HepG2 (cell line): ENCODE data around the gene NRGN. TPM values are rescaled to one million over a fixed set of nuclear protein-coding genes. Genes with fewer than 3 reads are reported as not detected.

Source experiments
- HNRNPLL ChIP-seq: fragments of 200-400 bp; formaldehyde crosslinking; IDR thresholded peaks from 2 replicates; pipeline ENCODE4 v1.6.1; 2017; ENCODE audit warnings: mild to moderate bottlenecking, low read depth, low read length; ENCODE audit not compliant: poor library complexity, severe bottlenecking
- MTA1 ChIP-seq: sonication (generic); formaldehyde crosslinking; IDR thresholded peaks from 2 replicates; pipeline ENCODE4 v1.4.0; 2020; ENCODE audit warnings: missing genetic modification reagents, mild to moderate bottlenecking, borderline replicate concordance
- polyA plus RNA-seq, 8 experiments: library from polyadenylated mRNA; depleted of rRNA in 3 of 8; stranded (reverse) in 7 of 8; unstranded in 1 of 8; fragments of >200 nt; fragmentation: Illumina TruSeq in 4 of 8; extraction: Trizol in 4 of 8; gene quantifications; 2 replicates each; pipeline versions ENCODE4 v1.2.1 to v1.2.3, GENCODE V29; 2011 to 2016; ENCODE audit warnings: low read depth in 4 of 8, missing spikeins in 1 of 8, mixed read lengths in 1 of 8; ENCODE audit not compliant: insufficient read depth in 1 of 8
- total RNA-seq, 5 experiments: library from RNA; depleted of rRNA; stranded (reverse); fragments of >200 nt; fragmentation: Illumina TruSeq; extraction: Trizol; gene quantifications; 2 replicates each; pipeline ENCODE4 v1.2.3, GENCODE V29; 2016; ENCODE audit warnings: low read depth in 1 of 5
- TF ChIP-seq, protein P1 (sequence below): sonication (generic); formaldehyde crosslinking; IDR thresholded peaks from 2 replicates; pipeline ENCODE4 v1.5.1; 2020; ENCODE audit warnings: mild to moderate bottlenecking, missing genetic modification reagents
- TF ChIP-seq, protein P2 (sequence below): sonication (generic); formaldehyde crosslinking; IDR thresholded peaks from 2 replicates; pipeline ENCODE4 v1.4.0; 2020; ENCODE audit warnings: missing genetic modification reagents
- TF ChIP-seq, protein P3 (sequence below): sonication (generic); formaldehyde crosslinking; IDR thresholded peaks from 2 replicates; pipeline ENCODE4 v1.4.0; 2020; ENCODE audit warnings: missing genetic modification reagents, borderline replicate concordance

Gene NRGN
- total and polyA plus RNA-seq, 2 of the 13 experiments (the other 11 are each of a cell fraction or from before 2014, with no cell fraction given), result 0.22 TPM; not detected in 1

DNA sequence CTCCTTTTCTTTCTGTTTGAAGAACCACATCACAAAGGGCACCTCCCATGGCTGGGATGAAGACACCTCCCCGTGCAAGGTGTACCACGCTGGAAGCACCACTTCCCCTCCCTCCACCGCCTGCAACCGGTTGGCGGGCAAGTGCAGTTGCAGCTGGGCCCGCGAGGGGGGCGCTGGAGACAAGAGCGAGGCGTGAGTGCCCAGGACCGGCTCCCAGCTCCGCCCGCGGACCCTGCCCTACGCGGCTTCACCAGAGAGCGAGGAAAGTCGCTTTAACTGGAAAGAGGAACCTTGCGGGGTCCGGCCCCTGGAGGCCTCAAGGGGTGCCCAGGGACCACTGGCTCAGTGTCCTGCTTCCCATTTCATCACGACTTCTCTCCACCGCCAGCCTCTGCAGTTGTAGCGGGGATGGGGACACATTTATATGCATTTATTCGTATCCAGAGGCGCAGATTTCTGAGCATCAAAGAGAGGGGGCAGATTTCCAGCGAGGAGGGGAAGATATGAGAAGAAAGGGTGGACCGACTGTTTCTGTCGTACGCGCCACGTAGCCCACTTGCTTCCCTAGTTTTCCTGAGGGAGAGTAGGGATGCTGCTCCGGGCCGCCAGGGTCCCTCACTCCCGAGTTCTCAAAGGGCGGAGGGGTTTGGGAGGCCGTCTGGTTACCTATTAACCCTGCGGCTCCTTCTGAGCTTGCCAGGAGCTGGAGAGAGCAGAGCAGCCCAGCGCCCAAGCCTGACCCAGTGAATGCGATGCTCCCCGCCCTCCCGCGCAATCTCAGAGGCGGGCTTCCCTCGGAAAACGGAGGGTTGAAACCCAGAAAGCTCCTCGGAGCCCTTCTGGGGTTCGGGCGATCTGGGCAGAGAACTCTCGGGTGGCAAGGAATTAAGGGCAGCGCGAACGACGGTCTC lies 18.9 kb downstream of the NRGN start (continued):
- TF ChIP-seq, protein P1, sequence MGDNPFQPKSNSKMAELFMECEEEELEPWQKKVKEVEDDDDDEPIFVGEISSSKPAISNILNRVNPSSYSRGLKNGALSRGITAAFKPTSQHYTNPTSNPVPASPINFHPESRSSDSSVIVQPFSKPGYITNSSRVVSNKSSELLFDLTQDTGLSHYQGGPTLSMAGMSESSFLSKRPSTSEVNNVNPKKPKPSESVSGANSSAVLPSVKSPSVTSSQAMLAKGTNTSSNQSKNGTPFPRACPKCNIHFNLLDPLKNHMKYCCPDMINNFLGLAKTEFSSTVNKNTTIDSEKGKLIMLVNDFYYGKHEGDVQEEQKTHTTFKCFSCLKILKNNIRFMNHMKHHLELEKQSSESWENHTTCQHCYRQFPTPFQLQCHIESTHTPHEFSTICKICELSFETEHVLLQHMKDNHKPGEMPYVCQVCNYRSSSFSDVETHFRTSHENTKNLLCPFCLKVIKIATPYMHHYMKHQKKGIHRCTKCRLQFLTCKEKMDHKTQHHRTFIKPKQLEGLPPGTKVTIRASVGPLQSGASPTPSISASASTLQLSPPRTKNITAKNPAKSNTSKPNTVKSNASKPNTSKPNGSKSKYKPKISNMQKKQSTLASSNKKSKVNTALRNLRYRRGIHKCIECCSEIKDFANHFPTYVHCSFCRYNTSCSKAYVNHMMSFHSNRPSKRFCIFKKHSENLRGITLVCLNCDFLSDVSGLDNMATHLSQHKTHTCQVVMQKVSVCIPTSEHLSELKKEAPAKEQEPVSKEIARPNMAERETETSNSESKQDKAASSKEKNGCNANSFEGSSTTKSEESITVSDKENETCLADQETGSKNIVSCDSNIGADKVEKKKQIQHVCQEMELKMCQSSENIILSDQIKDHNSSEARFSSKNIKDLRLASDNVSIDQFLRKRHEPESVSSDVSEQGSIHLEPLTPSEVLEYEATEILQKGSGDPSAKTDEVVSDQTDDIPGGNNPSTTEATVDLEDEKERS, result no peak
- TF ChIP-seq, protein P2, sequence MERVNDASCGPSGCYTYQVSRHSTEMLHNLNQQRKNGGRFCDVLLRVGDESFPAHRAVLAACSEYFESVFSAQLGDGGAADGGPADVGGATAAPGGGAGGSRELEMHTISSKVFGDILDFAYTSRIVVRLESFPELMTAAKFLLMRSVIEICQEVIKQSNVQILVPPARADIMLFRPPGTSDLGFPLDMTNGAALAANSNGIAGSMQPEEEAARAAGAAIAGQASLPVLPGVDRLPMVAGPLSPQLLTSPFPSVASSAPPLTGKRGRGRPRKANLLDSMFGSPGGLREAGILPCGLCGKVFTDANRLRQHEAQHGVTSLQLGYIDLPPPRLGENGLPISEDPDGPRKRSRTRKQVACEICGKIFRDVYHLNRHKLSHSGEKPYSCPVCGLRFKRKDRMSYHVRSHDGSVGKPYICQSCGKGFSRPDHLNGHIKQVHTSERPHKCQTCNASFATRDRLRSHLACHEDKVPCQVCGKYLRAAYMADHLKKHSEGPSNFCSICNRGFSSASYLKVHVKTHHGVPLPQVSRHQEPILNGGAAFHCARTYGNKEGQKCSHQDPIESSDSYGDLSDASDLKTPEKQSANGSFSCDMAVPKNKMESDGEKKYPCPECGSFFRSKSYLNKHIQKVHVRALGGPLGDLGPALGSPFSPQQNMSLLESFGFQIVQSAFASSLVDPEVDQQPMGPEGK (CRISPR knock-in tag), result peak; percentile 55; the same call in 1 of the 2 replicates
- TF ChIP-seq MTA1 (peak; percentile 57; the same call in 1 of the 2 replicates), HNRNPLL (peak; percentile 78)
- TF ChIP-seq, protein P3, sequence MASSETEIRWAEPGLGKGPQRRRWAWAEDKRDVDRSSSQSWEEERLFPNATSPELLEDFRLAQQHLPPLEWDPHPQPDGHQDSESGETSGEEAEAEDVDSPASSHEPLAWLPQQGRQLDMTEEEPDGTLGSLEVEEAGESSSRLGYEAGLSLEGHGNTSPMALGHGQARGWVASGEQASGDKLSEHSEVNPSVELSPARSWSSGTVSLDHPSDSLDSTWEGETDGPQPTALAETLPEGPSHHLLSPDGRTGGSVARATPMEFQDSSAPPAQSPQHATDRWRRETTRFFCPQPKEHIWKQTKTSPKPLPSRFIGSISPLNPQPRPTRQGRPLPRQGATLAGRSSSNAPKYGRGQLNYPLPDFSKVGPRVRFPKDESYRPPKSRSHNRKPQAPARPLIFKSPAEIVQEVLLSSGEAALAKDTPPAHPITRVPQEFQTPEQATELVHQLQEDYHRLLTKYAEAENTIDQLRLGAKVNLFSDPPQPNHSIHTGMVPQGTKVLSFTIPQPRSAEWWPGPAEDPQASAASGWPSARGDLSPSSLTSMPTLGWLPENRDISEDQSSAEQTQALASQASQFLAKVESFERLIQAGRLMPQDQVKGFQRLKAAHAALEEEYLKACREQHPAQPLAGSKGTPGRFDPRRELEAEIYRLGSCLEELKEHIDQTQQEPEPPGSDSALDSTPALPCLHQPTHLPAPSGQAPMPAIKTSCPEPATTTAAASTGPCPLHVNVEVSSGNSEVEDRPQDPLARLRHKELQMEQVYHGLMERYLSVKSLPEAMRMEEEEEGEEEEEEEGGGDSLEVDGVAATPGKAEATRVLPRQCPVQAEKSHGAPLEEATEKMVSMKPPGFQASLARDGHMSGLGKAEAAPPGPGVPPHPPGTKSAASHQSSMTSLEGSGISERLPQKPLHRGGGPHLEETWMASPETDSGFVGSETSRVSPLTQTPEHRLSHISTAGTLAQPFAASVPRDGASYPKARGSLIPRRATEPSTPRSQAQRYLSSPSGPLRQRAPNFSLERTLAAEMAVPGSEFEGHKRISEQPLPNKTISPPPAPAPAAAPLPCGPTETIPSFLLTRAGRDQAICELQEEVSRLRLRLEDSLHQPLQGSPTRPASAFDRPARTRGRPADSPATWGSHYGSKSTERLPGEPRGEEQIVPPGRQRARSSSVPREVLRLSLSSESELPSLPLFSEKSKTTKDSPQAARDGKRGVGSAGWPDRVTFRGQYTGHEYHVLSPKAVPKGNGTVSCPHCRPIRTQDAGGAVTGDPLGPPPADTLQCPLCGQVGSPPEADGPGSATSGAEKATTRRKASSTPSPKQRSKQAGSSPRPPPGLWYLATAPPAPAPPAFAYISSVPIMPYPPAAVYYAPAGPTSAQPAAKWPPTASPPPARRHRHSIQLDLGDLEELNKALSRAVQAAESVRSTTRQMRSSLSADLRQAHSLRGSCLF (CRISPR knock-in tag), result no peak
